Astrocyte of the spinal cord (primary cell): ENCODE measurements around the gene KCNJ6.

Source experiments
- DNase-seq: peaks from one replicate; pipeline ENCODE4 v3.0.0; 2011; ENCODE audit warnings: low read depth, low spot score
- H3K4me3 ChIP-seq: 2 replicates; pipeline ENCODE4 v1.5.1; 2011; ENCODE audit warnings: low read depth, mild to moderate bottlenecking, low read length, moderate library complexity
- CTCF ChIP-seq: IDR thresholded peaks from 2 replicates; pipeline ENCODE4 v1.5.1; 2012; ENCODE audit warnings: low read depth, mild to moderate bottlenecking, low read length, inconsistent platforms
- in situ Hi-C: cut with HindIII; loops from 2 replicates; pipeline ENCODE4 v1.10.0; 2017; ENCODE audit warnings: low sequenced_read_pairs

The KCNJ6 gene

GRCh38 chr21:37710546-37711285, 205.5 kb downstream of the KCNJ6 start:
- no peak overlapping the region for H3K4me3 ChIP-seq
- TF ChIP-seq CTCF: no peak
- in situ Hi-C loops: no loop called here
- DNase-seq: no peak

GRCh38 chr21:37704751-37705150, 211.5 kb downstream of the KCNJ6 start:
- no peak for TF ChIP-seq CTCF
- H3K4me3 ChIP-seq: no peak overlapping the region
- no peak for DNase-seq
- in situ Hi-C loops: no loop called here

GRCh38 chr21:37702241-37702640, 214.0 kb downstream of the KCNJ6 start:
- TF ChIP-seq CTCF: no peak
- in situ Hi-C loops: no loop called here
- no peak overlapping the region for H3K4me3 ChIP-seq
- DNase-seq: no peak

GRCh38 chr21:37700641-37701202, 215.5 kb downstream of the KCNJ6 start:
- no peak overlapping the region for H3K4me3 ChIP-seq
- in situ Hi-C loops: no loop called here
- peak; percentile 75 for DNase-seq
- TF ChIP-seq CTCF: peak; percentile 81

- in situ Hi-C loops: no loop called here
- no peak for DNase-seq
- no peak overlapping the region for H3K4me3 ChIP-seq
- no peak for TF ChIP-seq CTCF
Measured at GRCh38 chr21:37699024-37699775, 217.1 kb downstream of the KCNJ6 start.

GRCh38 chr21:37696936-37697335, 219.3 kb downstream of the KCNJ6 start:
- no peak overlapping the region for H3K4me3 ChIP-seq
- no peak for TF ChIP-seq CTCF
- DNase-seq: no peak
- in situ Hi-C loops: no loop called here
